HEK293 (cell line): Measurements from ENCODE around the gene ELOVL6.

Source experiments
- CTCF ChIA-PET: fragments of 350-600 bp; formaldehyde crosslinking; extraction: SDS; loops from one replicate; lab custom pipeline; 2021; ENCODE audit warnings: antibody characterized with exemption; lab: Yijun Ruan, JAX
- POLR2A ChIA-PET: fragments of 300-600 bp; formaldehyde crosslinking; extraction: SDS; loops from one replicate; lab custom pipeline; 2020; ENCODE audit warnings: antibody characterized with exemption, inconsistent platforms; lab: Yijun Ruan, JAX
- H3K27ac ChIP-seq: fragments of 200-500 bp; sonication (Bioruptor generic); 2 replicates; pipeline ENCODE4 v1.5.1; 2014; ENCODE audit warnings: low read depth, low read length, control low read depth, inconsistent platforms; ENCODE audit errors: extremely low read depth
- H3K36me3 ChIP-seq, 2 experiments: fragments of 200-500 bp in 1 of 2; sonication (Bioruptor generic) in 1 of 2; 1 replicate in 1 of 2; 2 replicates in 1 of 2; pipeline ENCODE4 v1.5.1; 2014 to 2017; ENCODE audit warnings: inconsistent platforms in 2 of 2, low read length in 2 of 2; ENCODE audit not compliant: control insufficient read depth in 2 of 2, insufficient read depth in 1 of 2
- H3K4me1 ChIP-seq: fragments of 200-500 bp; sonication (Bioruptor generic); 2 replicates; pipeline ENCODE4 v1.5.1; 2014; ENCODE audit warnings: mild to moderate bottlenecking, low read length, inconsistent platforms; ENCODE audit not compliant: control insufficient read depth, insufficient read depth
- H3K4me3 ChIP-seq: 2 replicates; pipeline ENCODE4 v1.5.1; 2011; ENCODE audit warnings: low read depth, mild to moderate bottlenecking, control low read depth, low read length, moderate library complexity
- H3K9me3 ChIP-seq: fragments of 200-500 bp; sonication (Bioruptor generic); 2 replicates; pipeline ENCODE4 v1.5.1; 2014; ENCODE audit warnings: low read depth, low read length, inconsistent platforms; ENCODE audit not compliant: control insufficient read depth, insufficient read depth
- GLI4 ChIP-seq: fragments of 450-650 bp; formaldehyde crosslinking; IDR thresholded peaks from 2 replicates; pipeline ENCODE4 v1.5.1; 2016; ENCODE audit warnings: missing biosample characterization, missing genetic modification characterization
- HIC1 ChIP-seq: fragments of 450-650 bp; formaldehyde crosslinking; IDR thresholded peaks from 2 replicates; pipeline ENCODE4 v1.5.1; 2016; ENCODE audit warnings: missing biosample characterization, missing genetic modification characterization
- KLF1 ChIP-seq: fragments of 450-650 bp; formaldehyde crosslinking; IDR thresholded peaks from 2 replicates; pipeline ENCODE4 v1.5.1; 2016; ENCODE audit warnings: missing biosample characterization, missing genetic modification characterization
- SP3 ChIP-seq: fragments of 450-650 bp; formaldehyde crosslinking; IDR thresholded peaks from 2 replicates; pipeline ENCODE4 v1.5.1; 2016; ENCODE audit warnings: missing biosample characterization, missing genetic modification characterization
- ZBTB17 ChIP-seq: fragments of 450-650 bp; formaldehyde crosslinking; IDR thresholded peaks from 2 replicates; pipeline ENCODE4 v1.5.1; 2016; ENCODE audit warnings: missing biosample characterization, missing genetic modification characterization
- ZFP37 ChIP-seq: fragments of 450-650 bp; formaldehyde crosslinking; IDR thresholded peaks from 2 replicates; pipeline ENCODE4 v1.5.1; 2016; ENCODE audit warnings: missing biosample characterization, missing genetic modification characterization
- ZNF138 ChIP-seq: fragments of 450-650 bp; formaldehyde crosslinking; IDR thresholded peaks from 2 replicates; pipeline ENCODE4 v1.5.1; 2016; ENCODE audit warnings: missing biosample characterization, missing genetic modification characterization, borderline replicate concordance
- ZNF146 ChIP-seq: fragments of 450-650 bp; formaldehyde crosslinking; IDR thresholded peaks from 2 replicates; pipeline ENCODE4 v1.5.1; 2016; ENCODE audit warnings: missing biosample characterization, missing genetic modification characterization
- ZNF18 ChIP-seq: fragments of 450-650 bp; formaldehyde crosslinking; IDR thresholded peaks from 2 replicates; pipeline ENCODE4 v1.5.1; 2016; ENCODE audit warnings: missing biosample characterization, missing genetic modification characterization
- ZNF23 ChIP-seq: fragments of 450-650 bp; formaldehyde crosslinking; IDR thresholded peaks from 2 replicates; pipeline ENCODE4 v1.5.1; 2016; ENCODE audit warnings: missing biosample characterization, missing genetic modification characterization, borderline replicate concordance
- ZNF404 ChIP-seq: fragments of 450-650 bp; formaldehyde crosslinking; IDR thresholded peaks from 2 replicates; pipeline ENCODE4 v1.5.1; 2017; ENCODE audit warnings: missing biosample characterization, missing genetic modification characterization
- ZNF449 ChIP-seq: fragments of 450-650 bp; formaldehyde crosslinking; IDR thresholded peaks from 2 replicates; pipeline ENCODE4 v1.5.1; 2017; ENCODE audit warnings: missing biosample characterization, mild to moderate bottlenecking, missing genetic modification characterization, moderate library complexity
- ZNF558 ChIP-seq: fragments of 450-650 bp; formaldehyde crosslinking; IDR thresholded peaks from 2 replicates; pipeline ENCODE4 v1.5.1; 2016; ENCODE audit warnings: missing biosample characterization, missing genetic modification characterization
- ZNF560 ChIP-seq: fragments of 450-650 bp; formaldehyde crosslinking; IDR thresholded peaks from 2 replicates; pipeline ENCODE4 v1.5.1; 2017; ENCODE audit warnings: missing biosample characterization, missing genetic modification characterization, borderline replicate concordance
- ZNF580 ChIP-seq: fragments of 450-650 bp; formaldehyde crosslinking; IDR thresholded peaks from 2 replicates; pipeline ENCODE4 v1.5.1; 2016; ENCODE audit warnings: missing biosample characterization, missing genetic modification characterization
- ZNF626 ChIP-seq: fragments of 450-650 bp; sonication (Bioruptor Pico); formaldehyde crosslinking; IDR thresholded peaks from 2 replicates; pipeline ENCODE4 v1.5.1; 2018; ENCODE audit warnings: missing biosample characterization, missing genetic modification characterization, inconsistent platforms
- ZNF660 ChIP-seq: fragments of 450-650 bp; IDR thresholded peaks from 2 replicates; pipeline ENCODE4 v1.5.1; 2018; ENCODE audit warnings: missing biosample characterization, mild to moderate bottlenecking, missing genetic modification characterization
- ZNF837 ChIP-seq: fragments of 450-650 bp; formaldehyde crosslinking; IDR thresholded peaks from 2 replicates; pipeline ENCODE4 v1.5.1; 2016; ENCODE audit warnings: missing biosample characterization, missing genetic modification characterization
- ZSCAN5A ChIP-seq: fragments of 450-650 bp; formaldehyde crosslinking; IDR thresholded peaks from 2 replicates; pipeline ENCODE4 v1.5.1; 2016; ENCODE audit warnings: missing biosample characterization, missing genetic modification characterization
- ZXDB ChIP-seq: fragments of 450-650 bp; formaldehyde crosslinking; IDR thresholded peaks from 2 replicates; pipeline ENCODE4 v1.5.1; 2016; ENCODE audit warnings: missing biosample characterization, missing genetic modification characterization
- TF ChIP-seq, protein P1 (sequence below): fragments of 450-650 bp; formaldehyde crosslinking; IDR thresholded peaks from 2 replicates; pipeline ENCODE4 v1.5.1; 2016; ENCODE audit warnings: missing biosample characterization, missing genetic modification characterization
- TF ChIP-seq, protein P2 (sequence below): fragments of 450-650 bp; formaldehyde crosslinking; IDR thresholded peaks from 2 replicates; pipeline ENCODE4 v1.5.0; 2017; ENCODE audit warnings: missing biosample characterization, missing genetic modification characterization, borderline replicate concordance

The ELOVL6 gene

GRCh38 chr4:110231869-110232268, 33.5 kb upstream of the ELOVL6 start (continued):
- TF ChIP-seq KLF1 (tag by site-specific recombination), result no peak
- TF ChIP-seq ZNF23, result no peak
- no peak for TF ChIP-seq ZFP37 (tag by site-specific recombination)
- no peak for TF ChIP-seq ZNF404 (tag by site-specific recombination)
- no peak for TF ChIP-seq ZNF580 (tag by site-specific recombination)
- TF ChIP-seq ZNF626 (tag by site-specific recombination), result no peak

DNA sequence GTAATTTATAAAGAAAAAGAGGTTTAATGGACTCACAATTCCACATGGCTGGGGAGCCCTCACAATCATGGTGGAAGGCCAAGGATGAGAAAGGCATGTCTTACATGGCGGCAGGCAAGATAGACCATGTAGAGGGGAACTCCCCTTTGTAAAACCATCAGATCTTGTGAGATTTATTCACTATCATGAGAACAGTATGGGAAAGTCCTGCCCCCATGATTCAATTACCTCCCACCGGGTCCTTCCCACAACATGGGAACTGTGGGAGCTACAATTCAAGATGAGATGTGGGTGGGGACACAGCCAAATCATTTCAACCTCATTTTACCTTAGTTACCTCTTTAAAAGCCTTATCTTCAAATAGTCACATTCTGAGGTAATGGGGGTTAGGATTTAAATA, 30.9 kb upstream of the ELOVL6 start:
- ChIA-PET CTCF (no interaction called here), POLR2A (no interaction called here)
- Histone ChIP-seq H3K4me3 (no peak overlapping the region), H3K27ac (no peak overlapping the region), H3K4me1 (no peaks in the 10 kb centered on the region), H3K36me3 (no peaks in the 10 kb centered on the region), H3K9me3 (no peaks in the 10 kb centered on the region)
- no peak for TF ChIP-seq ZNF560 (tag by site-specific recombination)
- TF ChIP-seq, protein P1, sequence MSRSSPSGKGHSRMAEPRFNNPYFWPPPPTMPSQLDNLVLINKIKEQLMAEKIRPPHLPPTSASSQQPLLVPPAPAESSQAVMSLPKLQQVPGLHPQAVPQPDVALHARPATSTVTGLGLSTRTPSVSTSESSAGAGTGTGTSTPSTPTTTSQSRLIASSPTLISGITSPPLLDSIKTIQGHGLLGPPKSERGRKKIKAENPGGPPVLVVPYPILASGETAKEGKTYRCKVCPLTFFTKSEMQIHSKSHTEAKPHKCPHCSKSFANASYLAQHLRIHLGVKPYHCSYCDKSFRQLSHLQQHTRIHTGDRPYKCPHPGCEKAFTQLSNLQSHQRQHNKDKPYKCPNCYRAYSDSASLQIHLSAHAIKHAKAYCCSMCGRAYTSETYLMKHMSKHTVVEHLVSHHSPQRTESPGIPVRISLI, result no peak

- H3K4me1 ChIP-seq, result no peaks in the 10 kb centered on the region
- POLR2A ChIA-PET, result no interaction called here
- H3K4me3 ChIP-seq, result no peak overlapping the region
- H3K9me3 ChIP-seq, result no peaks in the 10 kb centered on the region
- no peak overlapping the region for H3K27ac ChIP-seq
- no peaks in the 10 kb centered on the region for H3K36me3 ChIP-seq
- CTCF ChIA-PET, result interaction anchor here (0.6 to 1.0 kb wide), 3 partner anchors 14 to 792 kb away, joined by 3 to 4 read pairs (median 3); no protein-coding TSS in a partner anchor
- TF ChIP-seq ZNF558 (tag by site-specific recombination), result no peak
- no peak for TF ChIP-seq ZNF837 (tag by site-specific recombination)
- TF ChIP-seq ZXDB (tag by site-specific recombination), result no peak
- TF ChIP-seq ZSCAN5A (tag by site-specific recombination), result no peak
- TF ChIP-seq ZNF138 (tag by site-specific recombination), result no peak
- TF ChIP-seq ZNF23, result no peak
- TF ChIP-seq, protein P2, sequence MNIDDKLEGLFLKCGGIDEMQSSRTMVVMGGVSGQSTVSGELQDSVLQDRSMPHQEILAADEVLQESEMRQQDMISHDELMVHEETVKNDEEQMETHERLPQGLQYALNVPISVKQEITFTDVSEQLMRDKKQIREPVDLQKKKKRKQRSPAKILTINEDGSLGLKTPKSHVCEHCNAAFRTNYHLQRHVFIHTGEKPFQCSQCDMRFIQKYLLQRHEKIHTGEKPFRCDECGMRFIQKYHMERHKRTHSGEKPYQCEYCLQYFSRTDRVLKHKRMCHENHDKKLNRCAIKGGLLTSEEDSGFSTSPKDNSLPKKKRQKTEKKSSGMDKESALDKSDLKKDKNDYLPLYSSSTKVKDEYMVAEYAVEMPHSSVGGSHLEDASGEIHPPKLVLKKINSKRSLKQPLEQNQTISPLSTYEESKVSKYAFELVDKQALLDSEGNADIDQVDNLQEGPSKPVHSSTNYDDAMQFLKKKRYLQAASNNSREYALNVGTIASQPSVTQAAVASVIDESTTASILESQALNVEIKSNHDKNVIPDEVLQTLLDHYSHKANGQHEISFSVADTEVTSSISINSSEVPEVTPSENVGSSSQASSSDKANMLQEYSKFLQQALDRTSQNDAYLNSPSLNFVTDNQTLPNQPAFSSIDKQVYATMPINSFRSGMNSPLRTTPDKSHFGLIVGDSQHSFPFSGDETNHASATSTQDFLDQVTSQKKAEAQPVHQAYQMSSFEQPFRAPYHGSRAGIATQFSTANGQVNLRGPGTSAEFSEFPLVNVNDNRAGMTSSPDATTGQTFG (tag by site-specific recombination), result no peak
- TF ChIP-seq HIC1 (tag by site-specific recombination), result no peak
- no peak for TF ChIP-seq ZBTB17 (tag by site-specific recombination)
- no peak for TF ChIP-seq GLI4 (tag by site-specific recombination)
- TF ChIP-seq ZNF660 (tag by site-specific recombination), result no peak
- TF ChIP-seq ZNF146, result no peak
- no peak for TF ChIP-seq SP3 (tag by site-specific recombination)
- TF ChIP-seq ZNF18, result no peak
- TF ChIP-seq ZNF449 (tag by site-specific recombination), result no peak
Observed at GRCh38 chr4:110224812-110225211, 26.4 kb upstream of the ELOVL6 start.
